Stimulated activated memory B cell treated with anti-CD40 and anti-IgM and Interleukin-4, amounts not matched to agents 10 μg/mL and 1 μg/mL and 100 μg/mL, for 72 hours (primary cell): ENCODE results near the gene PRDM10.

ENCODE experiments used
- ATAC-seq: fragments of 150-1000 bp; cut with Tn5 transposase; 2 replicates; pipeline ENCODE4 v1.10.0; 2021
- H3K27ac Mint-ChIP-seq: one replicate; pipeline ENCODE4 v1.8.0; 2022; ENCODE audit warnings: mild to moderate bottlenecking, mixed read lengths
- H3K27me3 Mint-ChIP-seq: one replicate; pipeline ENCODE4 v1.8.0; 2022; ENCODE audit warnings: mixed read lengths
- H3K36me3 Mint-ChIP-seq: one replicate; pipeline ENCODE4 v1.8.0; 2022; ENCODE audit warnings: mixed read lengths
- H3K4me1 Mint-ChIP-seq: one replicate; pipeline ENCODE4 v1.8.0; 2022; ENCODE audit warnings: mixed read lengths
- H3K4me3 Mint-ChIP-seq: one replicate; pipeline ENCODE4 v1.8.0; 2022; ENCODE audit warnings: mild to moderate bottlenecking, moderate library complexity, mixed read lengths
- H3K9me3 Mint-ChIP-seq: one replicate; pipeline ENCODE4 v1.8.0; 2022; ENCODE audit warnings: mixed read lengths

PRDM10 gene

DNA sequence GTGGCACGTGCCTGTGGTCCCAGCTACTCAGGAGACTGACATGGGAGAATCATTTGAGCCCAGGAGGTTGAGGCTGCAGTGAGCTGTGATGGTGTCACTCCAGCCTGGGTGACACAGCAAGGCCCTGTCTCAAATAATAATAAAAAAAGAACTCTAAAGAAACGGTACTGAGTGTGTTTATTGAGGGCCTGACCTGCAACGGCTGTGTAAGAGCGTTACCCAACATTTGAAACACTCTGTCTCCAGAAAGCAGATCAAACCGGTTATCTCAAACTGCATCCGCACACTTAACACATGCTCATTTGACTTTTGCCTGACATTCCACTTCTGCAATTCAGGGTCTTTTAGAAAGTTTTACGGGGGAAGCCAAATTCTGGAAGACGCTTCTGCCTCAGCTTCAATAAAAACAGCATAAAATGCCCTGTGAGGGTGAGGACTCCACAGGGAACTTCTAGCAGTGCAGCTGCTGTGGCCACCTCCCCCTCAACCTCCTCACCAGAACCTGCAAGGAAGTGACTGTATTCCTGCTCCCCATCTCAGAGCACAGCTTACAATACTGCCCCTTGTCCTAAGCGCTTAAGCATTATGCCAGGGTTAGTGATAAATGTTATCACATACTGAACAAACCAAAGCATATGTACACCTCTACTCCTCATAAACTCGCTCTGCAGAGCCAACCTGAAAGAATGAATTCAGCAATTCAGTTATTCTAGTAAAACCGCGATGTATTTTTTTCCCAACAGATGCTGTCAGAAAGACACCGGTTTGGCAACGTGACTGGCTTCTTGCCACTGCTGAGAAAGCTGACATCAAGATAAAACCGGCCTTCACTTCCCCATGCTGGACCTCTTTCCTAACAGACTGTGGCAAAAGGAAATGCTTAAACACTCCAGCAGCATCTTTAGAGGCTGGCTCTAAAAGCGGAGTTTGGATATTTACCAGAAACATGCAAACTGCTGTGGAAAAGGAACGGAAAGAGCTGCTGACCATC, 52.2 kb downstream of the PRDM10 start:
- H3K27me3 Mint-ChIP-seq: no peaks in the 10 kb centered on the region

DNA sequence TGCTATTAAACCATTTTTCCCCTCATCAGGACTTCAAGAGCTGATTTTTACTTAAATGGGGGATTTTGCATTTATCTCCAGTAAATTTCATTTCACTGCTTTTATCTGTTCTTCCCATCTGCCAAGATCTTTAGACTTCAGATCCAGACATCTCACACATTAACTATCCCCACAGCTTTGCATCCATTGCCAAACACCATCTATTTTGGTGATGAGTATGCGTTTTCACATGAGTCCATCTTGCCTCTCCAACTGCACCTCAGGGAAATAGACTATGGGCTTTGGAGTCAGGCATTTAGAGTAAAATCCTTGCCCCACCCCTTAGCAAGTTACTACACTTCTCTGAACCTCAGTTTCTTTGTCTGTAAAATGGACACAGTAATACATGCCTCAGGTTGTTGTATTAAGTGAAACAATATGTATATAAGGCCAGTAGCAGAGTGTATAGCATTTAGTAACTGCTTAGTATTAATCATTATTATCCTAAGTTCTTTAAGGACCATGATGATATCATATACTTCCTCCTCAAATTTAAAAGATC, 53.6 kb downstream of the PRDM10 start:
- peaks cover 59% of the 10 kb centered on the region for H3K36me3 Mint-ChIP-seq
- H3K27me3 Mint-ChIP-seq: no peaks in the 10 kb centered on the region
- no peak for ATAC-seq
- H3K9me3 Mint-ChIP-seq: no peaks in the 10 kb centered on the region
- H3K27ac Mint-ChIP-seq: no peak overlapping the region
- no peak overlapping the region for H3K4me3 Mint-ChIP-seq
- peaks cover 10% of the 10 kb centered on the region for H3K4me1 Mint-ChIP-seq

More for the DNA sequence above, 52.2 kb downstream of the PRDM10 start:
- no peaks in the 10 kb centered on the region for H3K9me3 Mint-ChIP-seq
- H3K36me3 Mint-ChIP-seq: peaks cover 54% of the 10 kb centered on the region
- no peak for ATAC-seq
- H3K27ac Mint-ChIP-seq: no peak overlapping the region
- H3K4me1 Mint-ChIP-seq: peaks cover 10% of the 10 kb centered on the region
- no peak overlapping the region for H3K4me3 Mint-ChIP-seq

- no peak for ATAC-seq
- Mint-ChIP-seq H3K27me3 (no peaks in the 10 kb centered on the region), H3K36me3 (peaks cover 66% of the 10 kb centered on the region), H3K4me1 (peaks cover 10% of the 10 kb centered on the region), H3K9me3 (no peaks in the 10 kb centered on the region), H3K27ac (peak overlapping the region; percentile 46), H3K4me3 (no peak overlapping the region)
These were observed 55.2 kb downstream of the PRDM10 start for GRCh38 chr11:129947474-129947873.

DNA sequence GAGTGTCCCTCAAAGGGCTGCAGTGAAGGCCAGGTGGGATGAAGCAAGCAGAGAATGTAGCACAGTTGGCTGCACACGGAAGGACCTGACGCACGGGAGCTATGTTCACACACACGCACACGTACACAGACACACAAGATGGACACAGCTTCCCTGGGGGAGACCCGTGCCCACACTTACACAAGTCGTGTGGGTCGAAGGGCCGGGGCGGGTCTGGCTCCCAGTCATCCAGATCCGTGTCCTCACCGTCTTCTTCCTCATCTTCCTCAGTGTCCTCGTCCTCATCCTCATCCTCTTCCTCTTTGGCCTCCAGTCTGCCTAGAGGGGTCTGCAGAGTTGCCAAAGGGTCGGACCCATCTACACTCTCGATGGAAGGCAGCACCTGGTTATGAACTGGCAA, 55.7 kb downstream of the PRDM10 start:
- H3K36me3 Mint-ChIP-seq: peaks cover 71% of the 10 kb centered on the region

DNA sequence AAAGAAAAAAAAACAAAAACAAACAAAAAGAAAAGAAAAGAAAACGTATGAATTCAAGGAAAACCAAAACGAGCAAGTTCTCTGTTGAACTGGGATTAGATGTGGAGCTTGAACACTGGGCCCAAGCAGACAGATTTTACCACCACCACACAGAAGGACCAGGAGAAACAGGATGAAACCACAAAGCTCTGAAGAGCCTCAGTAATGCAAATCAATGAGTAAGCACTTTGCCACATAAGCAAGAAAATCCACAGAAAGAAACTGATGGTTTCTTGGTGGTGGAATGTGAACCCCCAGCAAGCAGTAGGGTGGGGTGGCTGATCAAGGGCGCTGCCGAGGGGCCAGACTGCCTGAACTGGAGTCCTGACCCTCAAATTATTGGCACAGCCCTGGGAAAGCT, 56.4 kb downstream of the PRDM10 start:
- Mint-ChIP-seq H3K4me1 (peaks cover 10% of the 10 kb centered on the region), H3K27me3 (no peaks in the 10 kb centered on the region), H3K27ac (no peak overlapping the region), H3K9me3 (no peaks in the 10 kb centered on the region), H3K36me3 (peaks cover 78% of the 10 kb centered on the region), H3K4me3 (no peak overlapping the region)
- no peak for ATAC-seq

More for the DNA sequence above, 55.7 kb downstream of the PRDM10 start:
- no peak overlapping the region for H3K27ac Mint-ChIP-seq
- H3K4me3 Mint-ChIP-seq: no peak overlapping the region
- H3K4me1 Mint-ChIP-seq: peaks cover 10% of the 10 kb centered on the region
- no peaks in the 10 kb centered on the region for H3K27me3 Mint-ChIP-seq
- no peaks in the 10 kb centered on the region for H3K9me3 Mint-ChIP-seq
- ATAC-seq: no peak

- H3K27me3 Mint-ChIP-seq: no peaks in the 10 kb centered on the region
- no peak overlapping the region for H3K4me3 Mint-ChIP-seq
- no peak overlapping the region for H3K27ac Mint-ChIP-seq
- peaks cover 10% of the 10 kb centered on the region for H3K4me1 Mint-ChIP-seq
- ATAC-seq: no peak
- H3K36me3 Mint-ChIP-seq: peaks cover 72% of the 10 kb centered on the region
- H3K9me3 Mint-ChIP-seq: no peaks in the 10 kb centered on the region
These were observed 57.3 kb downstream of the PRDM10 start for GRCh38 chr11:129945373-129945772.

DNA sequence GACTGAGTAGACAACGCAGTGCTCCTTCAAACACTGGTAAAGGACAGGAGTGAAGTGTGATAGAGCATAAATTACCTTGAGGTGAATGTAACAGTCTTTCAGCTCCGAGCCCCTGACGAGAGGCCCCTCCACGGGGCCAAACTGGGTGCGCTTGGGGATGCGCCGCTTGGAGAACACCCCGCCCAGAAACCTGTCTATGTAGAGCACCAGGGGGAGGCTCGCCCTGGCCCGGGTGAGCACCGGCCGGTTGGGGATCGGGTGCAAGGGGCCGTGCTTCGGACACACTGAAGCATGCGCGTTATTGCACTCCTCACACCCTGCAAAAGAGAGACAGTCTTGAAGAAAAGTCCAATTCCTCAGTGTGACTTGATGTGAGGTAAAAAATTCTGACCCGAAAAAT, 57.9 kb downstream of the PRDM10 start:
- Mint-ChIP-seq H3K4me3 (no peak overlapping the region), H3K4me1 (peaks cover 10% of the 10 kb centered on the region), H3K27me3 (no peaks in the 10 kb centered on the region), H3K27ac (no peak overlapping the region), H3K36me3 (peaks cover 69% of the 10 kb centered on the region), H3K9me3 (no peaks in the 10 kb centered on the region)
- no peak for ATAC-seq

- no peak overlapping the region for H3K4me3 Mint-ChIP-seq
- no peaks in the 10 kb centered on the region for H3K9me3 Mint-ChIP-seq
- peaks cover 70% of the 10 kb centered on the region for H3K36me3 Mint-ChIP-seq
- no peak for ATAC-seq
- H3K27ac Mint-ChIP-seq: no peak overlapping the region
- H3K27me3 Mint-ChIP-seq: no peaks in the 10 kb centered on the region
- peaks cover 5% of the 10 kb centered on the region for H3K4me1 Mint-ChIP-seq
These were observed 59.6 kb downstream of the PRDM10 start for GRCh38 chr11:129943036-129943435.

- no peak overlapping the region for H3K27ac Mint-ChIP-seq
- no peak for ATAC-seq
- H3K4me3 Mint-ChIP-seq: no peak overlapping the region
- peaks cover 52% of the 10 kb centered on the region for H3K36me3 Mint-ChIP-seq
- no peaks in the 10 kb centered on the region for H3K4me1 Mint-ChIP-seq
- no peaks in the 10 kb centered on the region for H3K27me3 Mint-ChIP-seq
- no peaks in the 10 kb centered on the region for H3K9me3 Mint-ChIP-seq
These were observed 63.1 kb downstream of the PRDM10 start for GRCh38 chr11:129939510-129939909.

GRCh38 chr11:129938764-129939163, 63.9 kb downstream of the PRDM10 start:
- Mint-ChIP-seq H3K27ac (no peak overlapping the region), H3K4me3 (no peak overlapping the region), H3K9me3 (no peaks in the 10 kb centered on the region), H3K27me3 (no peaks in the 10 kb centered on the region), H3K36me3 (peaks cover 56% of the 10 kb centered on the region), H3K4me1 (no peaks in the 10 kb centered on the region)
- ATAC-seq: no peak

- no peaks in the 10 kb centered on the region for H3K9me3 Mint-ChIP-seq
- no peak overlapping the region for H3K4me3 Mint-ChIP-seq
- H3K36me3 Mint-ChIP-seq: peaks cover 55% of the 10 kb centered on the region
- no peaks in the 10 kb centered on the region for H3K27me3 Mint-ChIP-seq
- H3K4me1 Mint-ChIP-seq: no peaks in the 10 kb centered on the region
- no peak for ATAC-seq
- H3K27ac Mint-ChIP-seq: no peak overlapping the region
These were observed 64.9 kb downstream of the PRDM10 start for GRCh38 chr11:129937592-129938238.

- peaks cover 54% of the 10 kb centered on the region for H3K36me3 Mint-ChIP-seq
- no peaks in the 10 kb centered on the region for H3K9me3 Mint-ChIP-seq
- no peaks in the 10 kb centered on the region for H3K4me1 Mint-ChIP-seq
- no peak overlapping the region for H3K4me3 Mint-ChIP-seq
- H3K27me3 Mint-ChIP-seq: no peaks in the 10 kb centered on the region
- no peak for ATAC-seq
- no peak overlapping the region for H3K27ac Mint-ChIP-seq
These were observed 66.9 kb downstream of the PRDM10 start for GRCh38 chr11:129935723-129936122.

DNA sequence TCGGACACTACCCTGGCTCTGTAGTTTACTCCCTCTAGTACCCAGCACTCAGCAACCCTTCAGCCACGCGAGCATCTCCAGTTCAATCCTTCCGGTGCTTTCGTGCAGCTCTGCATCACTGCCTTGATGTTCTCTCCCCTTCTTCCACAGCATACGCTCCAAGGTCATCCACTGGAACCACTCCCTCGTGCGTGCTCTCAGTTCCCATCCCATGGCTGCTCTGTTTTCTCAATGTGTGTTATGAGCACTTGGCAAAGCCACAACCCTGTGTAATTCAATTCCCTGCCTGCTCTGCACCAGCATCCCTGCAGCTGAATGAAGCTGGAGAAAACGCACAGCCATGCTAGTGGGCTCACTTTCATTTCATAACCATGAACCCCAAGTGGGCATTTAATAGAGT, 68.7 kb downstream of the PRDM10 start:
- Mint-ChIP-seq H3K27me3 (no peaks in the 10 kb centered on the region), H3K9me3 (no peaks in the 10 kb centered on the region), H3K27ac (no peak overlapping the region), H3K4me1 (no peaks in the 10 kb centered on the region), H3K36me3 (peaks cover 66% of the 10 kb centered on the region), H3K4me3 (no peak overlapping the region)
- ATAC-seq: no peak

DNA sequence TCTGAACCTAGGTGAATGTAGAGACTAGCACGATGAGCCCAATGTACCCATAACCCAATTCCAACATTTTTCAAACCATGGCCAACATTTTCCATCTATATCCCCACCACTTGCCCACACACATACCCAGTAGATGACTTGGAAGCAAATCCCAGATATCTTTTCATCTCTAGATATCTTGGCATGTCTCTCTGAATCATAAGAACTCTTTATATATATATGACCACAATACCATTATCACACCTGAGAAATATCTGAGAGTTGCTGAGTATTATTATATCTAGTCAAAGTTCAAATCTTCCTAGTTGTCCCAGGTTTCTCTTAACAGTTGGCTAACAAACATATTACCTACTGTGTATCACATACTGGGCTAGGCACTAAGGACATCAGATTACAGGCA, 69.4 kb downstream of the PRDM10 start:
- no peaks in the 10 kb centered on the region for H3K4me1 Mint-ChIP-seq
- H3K9me3 Mint-ChIP-seq: no peaks in the 10 kb centered on the region
- peaks cover 63% of the 10 kb centered on the region for H3K36me3 Mint-ChIP-seq
- no peaks in the 10 kb centered on the region for H3K27me3 Mint-ChIP-seq
- H3K27ac Mint-ChIP-seq: no peak overlapping the region
- no peak for ATAC-seq
- H3K4me3 Mint-ChIP-seq: no peak overlapping the region

- Mint-ChIP-seq H3K27ac (no peak overlapping the region), H3K36me3 (peaks cover 60% of the 10 kb centered on the region), H3K4me1 (no peaks in the 10 kb centered on the region), H3K27me3 (no peaks in the 10 kb centered on the region), H3K9me3 (no peaks in the 10 kb centered on the region), H3K4me3 (no peak overlapping the region)
- ATAC-seq: no peak
These were observed 70.1 kb downstream of the PRDM10 start for GRCh38 chr11:129932381-129933067.
